Kidney glomerular epithelial cell (primary cell): ENCODE measurements around the gene SMIM9.

ENCODE experiments used
- DNase-seq: peaks from one replicate; lab custom pipeline; 2025; lab: John Stamatoyannopoulos, UW

The SMIM9 gene

DNA sequence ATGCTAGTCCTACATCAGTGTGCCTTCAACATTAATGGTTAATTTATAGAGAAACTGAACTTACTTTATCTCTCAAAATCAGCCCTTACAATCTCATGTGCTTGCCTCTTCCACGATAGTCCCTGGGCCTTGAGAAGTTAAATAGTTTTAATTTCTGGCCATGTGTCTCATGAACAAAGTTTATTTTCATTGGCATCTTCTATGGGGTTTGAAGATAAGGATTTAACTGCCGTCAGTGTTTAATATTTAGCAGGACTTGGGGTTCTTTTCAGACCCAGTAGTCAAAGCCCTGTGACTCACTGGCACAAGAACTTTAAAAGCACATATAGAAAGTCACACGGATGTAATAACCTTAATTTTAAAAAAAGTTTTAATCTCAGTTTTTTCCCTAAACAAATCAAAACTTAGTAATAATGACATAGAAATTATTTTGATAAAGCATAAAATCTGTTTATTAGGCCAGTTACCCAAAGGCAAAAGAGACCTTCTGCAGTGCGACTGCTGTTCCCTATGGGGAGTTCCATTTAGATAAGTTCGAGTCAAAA lies 19.1 kb downstream of the SMIM9 start:
- no peak for DNase-seq

DNA sequence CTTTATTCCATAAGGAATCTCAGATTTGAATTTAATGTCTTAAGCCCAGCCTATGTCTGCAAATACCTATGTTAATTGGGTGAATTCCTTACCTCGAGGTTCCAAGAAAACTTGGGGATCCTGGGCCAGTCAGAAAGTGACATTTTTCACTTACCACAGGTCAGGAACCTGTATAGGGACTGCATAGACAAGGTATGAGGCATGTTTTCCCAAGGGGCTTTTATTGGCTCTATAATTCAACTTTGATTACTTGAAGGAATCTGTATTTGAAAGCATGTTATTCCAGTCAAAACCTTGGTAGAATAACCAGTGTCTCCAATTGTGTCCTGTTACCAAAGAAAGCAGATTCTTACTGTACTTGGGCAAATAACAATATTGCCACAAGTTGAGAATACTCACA lies 20.7 kb downstream of the SMIM9 start:
- no peak for DNase-seq

DNA sequence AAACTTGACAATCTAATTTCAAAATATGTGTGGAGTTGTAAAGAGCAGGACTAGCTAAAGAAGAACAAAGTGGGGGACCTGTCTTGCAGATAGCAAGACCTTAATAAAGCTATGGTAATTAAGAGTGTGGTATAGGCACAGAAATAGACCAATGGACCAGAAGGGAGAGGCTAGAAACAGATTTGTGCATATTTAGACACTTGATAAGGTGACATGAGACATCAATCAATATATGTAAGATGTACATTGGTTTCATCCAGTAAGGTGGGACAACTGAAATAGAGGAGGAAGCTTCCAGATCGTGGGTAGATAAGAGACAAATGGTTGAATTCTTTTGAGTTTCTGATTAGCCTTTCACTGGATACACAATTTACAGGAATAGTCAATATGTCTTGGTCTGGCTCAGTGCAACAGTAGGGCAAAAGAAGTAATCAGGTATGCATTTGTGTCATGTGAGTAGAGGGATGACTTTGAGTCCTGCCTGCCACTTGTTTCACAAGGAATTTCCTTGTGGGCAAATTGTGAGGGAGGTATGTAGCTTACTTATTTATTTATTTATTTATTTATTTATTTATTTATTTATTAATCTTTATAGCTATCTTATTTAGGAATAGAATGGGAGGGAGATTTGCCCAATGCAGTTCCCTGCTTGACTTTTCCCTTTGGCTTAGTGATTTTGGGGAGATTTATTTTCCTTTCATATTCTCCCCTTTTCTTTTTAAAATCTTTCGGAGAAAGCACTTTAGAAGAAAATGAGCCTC lies 21.9 kb downstream of the SMIM9 start:
- no peak for DNase-seq

DNA sequence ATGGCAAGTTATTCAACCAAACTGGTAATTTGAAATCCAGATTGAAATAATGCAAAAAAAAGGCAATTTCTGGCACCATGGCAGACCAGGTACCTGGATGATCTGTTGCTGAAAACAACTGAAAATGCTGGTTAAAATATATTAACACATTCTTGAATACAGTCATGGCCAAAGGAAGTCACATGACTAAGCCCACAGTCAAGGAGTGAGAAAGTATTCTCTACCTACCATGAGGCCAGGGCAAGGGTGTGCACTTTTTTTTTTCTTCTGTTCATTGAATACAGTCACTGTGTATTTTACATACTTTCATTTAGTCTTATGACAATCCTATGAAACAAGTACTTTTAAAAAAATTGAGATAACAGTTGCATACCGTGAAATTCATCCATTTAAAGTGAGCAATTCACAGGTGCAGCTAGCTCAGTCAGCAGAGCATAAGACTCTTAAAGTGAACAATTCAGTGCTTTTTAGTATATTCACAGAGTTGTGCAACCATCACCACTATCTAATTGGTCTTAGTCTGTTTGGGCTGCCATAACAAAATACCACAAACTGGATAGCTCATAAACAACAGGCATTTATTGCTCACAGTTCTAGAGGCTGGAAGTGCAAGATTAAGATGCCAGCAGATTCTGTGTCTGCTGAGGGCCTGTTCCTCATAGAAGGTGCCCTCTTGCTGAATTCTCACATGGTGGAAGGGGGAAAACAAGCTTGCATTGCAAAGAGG lies 24.4 kb downstream of the SMIM9 start:
- no peak for DNase-seq

DNA sequence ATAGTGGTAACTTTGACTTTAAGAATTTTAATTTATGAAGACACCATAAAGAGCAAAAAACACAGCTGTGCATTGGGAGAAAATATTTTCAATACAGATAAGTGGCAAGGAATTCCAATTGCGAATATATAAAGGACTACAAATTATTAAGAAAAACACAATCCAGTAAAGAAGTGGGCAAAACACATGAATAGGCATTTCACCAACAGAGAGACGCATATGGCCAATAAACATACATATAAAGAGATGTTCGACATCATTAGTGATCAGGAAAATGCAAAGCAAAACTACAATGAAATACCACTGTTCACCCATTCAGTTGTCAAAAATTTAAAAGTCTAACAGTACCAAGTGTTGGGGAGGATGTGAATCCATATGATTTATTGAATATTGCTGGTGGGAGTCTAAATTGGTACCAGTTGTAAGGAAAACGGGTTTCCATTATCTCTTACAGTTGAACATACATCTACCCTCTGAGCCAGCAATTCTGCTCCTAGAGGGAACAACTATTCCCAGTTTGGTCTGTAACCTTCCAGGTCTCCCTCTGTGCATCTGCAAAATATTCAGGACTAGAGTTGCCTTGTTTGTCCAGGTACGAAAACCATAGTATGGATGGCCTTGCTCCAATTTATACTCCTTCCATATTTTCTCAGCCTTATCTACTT lies 27.5 kb downstream of the SMIM9 start:
- no peak for DNase-seq

DNA sequence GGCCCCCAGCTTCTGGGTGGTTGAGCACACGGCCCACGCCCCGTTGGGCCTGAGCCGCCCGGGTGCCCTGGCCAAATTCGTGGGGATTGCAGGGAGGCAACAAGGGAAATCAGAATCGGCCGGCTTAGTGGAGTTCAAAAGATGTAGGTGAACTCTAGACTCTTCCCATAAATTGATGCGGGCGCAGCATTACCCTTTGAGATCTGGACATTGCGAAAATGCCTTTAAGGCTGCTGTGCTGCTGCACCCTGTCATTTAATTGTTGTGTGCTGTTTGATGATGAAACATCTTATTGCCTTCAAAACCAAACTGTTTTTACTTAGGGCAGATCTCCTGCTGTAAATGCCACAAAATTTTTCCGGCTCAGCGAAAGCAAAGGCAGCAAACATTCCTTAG lies 28.8 kb downstream of the SMIM9 start:
- no peak for DNase-seq

DNA sequence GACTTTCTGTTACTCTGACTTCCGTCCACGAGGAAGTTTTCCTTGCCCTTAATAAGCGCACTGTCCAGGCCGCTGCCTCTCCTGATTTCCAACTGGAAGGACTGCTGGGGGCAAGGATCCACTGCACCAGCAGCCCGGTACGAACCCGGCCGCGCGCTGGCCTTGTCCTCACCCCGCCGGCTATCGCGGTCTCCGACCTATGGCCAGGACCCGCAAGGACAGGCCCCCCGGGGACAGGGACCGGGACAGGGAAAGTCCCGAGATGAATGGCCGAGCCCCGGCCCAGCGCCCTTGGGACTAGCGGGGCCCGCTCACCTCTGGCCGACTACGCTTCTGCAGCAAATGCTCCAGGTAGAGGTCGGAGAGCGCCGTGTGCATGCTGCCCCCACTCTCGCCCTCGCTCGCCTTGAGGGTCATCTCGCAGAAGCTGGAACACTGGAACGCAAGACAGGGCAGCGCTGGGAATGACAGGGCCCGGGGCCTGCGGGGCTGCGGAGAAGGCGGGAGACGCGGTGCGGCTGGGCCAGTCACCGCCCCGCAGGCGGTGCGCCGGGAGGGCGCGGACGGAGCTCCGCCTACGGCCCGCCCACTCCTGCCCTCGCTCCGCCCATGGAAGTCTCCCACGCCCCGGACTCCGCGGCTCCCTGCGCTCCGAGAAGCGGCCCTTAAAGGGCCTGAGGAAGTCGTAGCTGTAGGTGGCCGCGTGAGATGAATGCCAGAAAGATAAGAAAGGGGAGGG lies 29.3 kb downstream of the SMIM9 start, which contains the start of gene MPP1:
Gene MPP1 (minus strand): TSS at position 529 of the 739 bp plus-strand sequence. CDS start 112 bp downstream, at position 417.
- DNase-seq: peak; percentile 23

DNA sequence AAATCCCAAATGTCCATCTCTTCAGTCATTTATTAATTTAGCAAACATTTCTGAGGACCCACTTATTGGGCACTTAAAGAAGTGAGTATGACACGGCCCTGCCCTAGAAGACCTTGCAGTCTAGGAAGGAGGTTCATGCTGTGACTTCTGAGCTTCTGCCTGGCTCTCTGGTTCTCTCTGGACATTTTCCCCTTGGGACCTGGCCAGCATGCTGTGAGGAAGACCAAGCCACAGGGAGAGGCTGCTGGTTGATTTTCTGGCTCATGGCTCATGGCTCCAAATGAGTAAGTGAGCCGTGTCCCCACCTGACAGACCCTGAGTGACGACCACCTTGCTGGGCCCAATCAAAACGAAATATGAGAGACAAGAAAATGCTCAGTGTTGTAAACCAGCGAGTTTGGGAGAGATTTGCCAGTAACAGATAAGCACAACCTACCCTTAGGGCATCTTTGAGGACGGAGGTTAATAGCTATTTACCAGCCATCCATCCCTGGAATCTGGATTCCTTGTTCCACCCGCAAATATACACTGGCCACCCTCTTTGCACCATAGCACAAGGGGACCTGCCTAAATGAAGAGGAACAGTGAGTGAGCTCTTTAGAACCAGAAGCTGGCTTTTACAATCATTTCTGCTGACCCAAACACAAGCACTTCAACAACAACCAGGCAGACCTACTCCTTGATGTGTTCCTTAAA lies 30.1 kb downstream of the SMIM9 start:
- no peak for DNase-seq

DNA sequence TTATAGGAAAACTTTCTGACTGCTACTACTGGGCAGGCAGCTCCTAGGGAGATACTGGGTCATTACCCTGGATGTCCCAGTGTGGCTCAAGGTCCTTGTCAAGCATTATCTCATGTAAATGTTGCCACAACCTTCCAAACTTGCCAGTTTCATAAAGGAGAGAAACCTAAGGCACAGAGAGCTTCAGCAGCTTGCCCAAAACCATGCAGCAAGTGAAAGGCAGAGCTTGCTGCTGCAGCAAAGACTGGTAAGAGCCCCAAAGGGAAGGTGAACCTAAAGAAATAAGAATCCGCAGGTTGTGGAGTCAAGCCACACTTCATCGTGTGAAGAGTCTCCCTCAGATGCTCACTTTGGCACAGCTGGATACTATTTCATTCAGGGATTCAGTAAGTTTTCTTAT lies 31.5 kb downstream of the SMIM9 start:
- DNase-seq: no peak

DNA sequence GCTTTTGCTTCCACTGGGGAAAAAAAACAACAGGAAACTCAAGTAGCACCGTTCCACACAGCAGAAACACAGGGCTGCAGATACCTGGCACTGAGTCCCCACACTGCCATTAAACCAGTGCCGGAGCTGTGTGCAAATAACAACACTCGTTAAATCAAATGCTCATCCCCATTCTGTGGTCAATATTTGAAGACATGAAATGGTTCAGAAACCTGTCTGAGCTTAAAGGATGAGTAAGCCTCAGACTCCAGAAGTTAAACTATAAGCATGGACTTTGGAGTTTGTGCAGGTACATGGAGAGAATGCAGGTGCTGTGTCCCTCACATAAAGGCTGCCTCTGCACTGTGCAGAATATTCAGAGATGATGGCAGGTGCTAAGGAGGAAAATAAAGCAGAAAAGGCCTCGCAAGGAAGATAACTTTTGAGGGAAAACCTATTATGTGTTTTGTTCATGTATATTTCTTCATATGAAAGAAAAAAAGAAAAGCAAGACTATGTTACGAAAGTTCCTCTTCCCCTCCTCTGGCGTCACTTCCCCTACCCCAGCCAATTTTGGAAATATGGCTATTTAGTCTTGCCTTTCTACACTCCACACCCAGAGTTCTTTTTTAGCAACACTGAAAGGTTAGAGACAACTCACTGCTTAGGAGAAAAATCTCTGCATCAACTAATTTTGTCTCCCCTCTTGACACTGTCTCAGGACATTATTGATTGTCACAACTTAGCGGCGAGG lies 33.8 kb downstream of the SMIM9 start:
- DNase-seq: no peak

DNA sequence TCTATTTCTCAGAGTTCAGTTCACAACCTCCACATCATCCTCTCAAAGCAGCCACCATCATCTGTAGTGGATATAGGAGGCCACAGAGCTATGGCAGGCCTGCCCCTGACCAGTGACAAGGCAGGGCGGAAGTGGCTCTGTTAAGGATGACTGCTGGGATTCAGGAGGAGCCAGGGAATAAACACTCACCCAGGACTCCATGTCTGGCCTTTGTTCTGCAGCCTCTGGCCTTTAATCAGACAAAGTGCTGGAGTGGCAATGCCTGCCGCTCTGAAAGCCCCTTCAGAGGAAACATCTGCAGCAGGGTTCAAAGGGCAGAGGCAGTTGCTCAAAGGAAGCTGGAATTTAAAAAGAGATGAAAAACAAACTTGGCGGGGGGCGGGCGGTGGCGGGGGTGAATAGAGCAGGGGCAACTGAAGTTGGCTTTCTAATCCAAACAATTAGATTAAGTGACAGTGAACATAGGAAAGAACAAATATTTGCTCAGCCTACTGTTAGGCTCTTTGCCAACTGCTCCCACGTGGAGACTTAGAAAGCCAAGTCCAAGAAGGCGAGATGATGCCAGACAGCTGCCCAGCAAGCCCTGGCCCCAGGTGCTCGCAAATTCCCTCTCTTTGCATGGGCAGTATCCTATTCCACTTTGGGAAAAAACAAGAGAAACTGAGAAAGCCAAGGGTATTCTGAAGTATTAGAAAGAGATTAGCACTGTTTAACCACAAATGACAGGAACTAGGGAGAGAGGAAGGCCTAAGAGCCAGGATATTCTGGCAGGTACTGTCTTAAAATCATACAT lies 34.7 kb downstream of the SMIM9 start:
- no peak for DNase-seq

DNA sequence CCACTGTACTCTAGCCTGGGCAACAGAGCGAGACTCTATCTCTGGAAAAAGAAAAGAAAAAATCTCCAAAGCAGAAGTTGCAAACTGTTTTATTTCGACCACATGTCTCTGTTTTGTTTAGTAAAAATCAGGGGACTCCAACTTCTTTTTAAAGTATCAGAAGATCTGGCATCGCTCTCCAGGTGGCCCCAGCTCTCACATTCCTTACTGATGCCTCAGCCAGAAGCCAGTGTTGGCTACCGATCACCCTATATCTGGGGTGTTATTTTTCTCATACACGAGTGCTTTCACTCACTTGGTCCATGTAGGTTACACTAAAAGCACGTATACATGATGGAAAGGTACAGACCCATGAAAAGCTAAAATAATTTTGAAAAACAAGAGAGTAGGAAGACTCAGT lies 37.5 kb downstream of the SMIM9 start:
- no peak for DNase-seq

DNA sequence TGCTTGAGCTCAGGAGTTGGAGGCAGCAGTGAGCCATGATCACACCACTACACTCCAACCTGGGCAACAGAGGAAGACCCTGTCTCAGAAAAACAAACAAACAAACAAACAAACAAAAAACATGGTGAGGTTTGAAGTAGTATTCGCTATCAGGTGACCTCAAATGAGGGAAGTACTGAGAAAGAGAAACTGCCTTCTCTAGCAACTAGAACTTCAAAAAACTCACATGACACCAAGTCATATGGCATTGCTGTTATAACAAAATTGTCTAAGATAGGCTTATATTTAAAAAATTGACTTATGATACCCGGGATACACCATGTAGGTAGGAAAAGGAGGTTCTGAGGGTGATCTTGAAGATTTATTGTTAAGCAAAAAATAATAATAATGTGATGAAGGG lies 39.4 kb downstream of the SMIM9 start:
- DNase-seq: no peak

DNA sequence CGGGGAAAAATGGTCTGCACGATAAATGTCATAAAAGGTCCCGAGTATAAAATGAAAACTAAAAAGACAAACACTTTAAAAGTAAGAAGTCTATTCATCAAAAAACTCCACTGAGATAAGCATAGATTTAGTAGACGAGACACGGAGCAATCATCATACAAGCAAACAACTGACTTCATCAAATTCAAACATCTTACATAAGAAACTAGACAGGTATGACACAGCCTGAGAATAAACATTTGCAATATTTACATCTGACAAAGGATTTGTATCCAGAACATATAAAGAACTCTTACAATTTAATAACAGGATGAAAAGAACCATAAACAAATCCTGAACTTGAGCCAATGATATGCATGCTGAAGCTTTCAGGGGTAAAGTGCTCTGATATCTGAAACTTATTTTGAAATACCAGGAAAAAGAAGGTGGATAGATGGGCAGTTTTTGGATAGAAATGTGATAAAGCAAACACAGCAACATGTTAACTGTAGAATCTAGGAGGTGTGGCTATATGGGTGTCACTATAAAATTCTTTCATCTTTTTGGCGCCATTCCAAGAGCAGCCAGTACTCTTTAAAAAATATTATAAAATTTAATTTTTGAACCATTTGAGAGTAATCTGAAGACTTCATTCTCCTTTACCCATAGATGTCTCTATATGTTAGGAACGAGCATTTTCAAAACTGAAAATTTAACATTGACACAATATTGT lies 41.2 kb downstream of the SMIM9 start:
- DNase-seq: no peak

DNA sequence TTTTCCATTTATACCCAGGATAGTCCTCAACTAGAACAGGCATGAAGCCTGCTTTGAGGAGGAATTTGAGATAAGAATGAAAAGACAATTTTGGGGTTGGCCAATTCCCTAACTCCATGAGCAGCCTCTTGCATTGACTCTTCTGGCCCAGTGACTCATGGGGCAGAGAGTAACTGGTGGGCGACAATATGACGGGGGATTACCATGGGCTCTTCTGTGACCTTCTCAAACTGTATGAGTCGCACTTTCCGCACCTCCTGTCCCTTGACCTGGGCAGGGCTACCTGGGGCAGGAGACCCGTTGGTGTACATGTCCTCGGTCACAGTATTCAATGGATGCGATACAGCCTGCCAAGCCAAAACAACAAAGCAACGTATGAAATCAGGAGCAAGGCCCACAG lies 42.5 kb downstream of the SMIM9 start:
- no peak for DNase-seq

DNA sequence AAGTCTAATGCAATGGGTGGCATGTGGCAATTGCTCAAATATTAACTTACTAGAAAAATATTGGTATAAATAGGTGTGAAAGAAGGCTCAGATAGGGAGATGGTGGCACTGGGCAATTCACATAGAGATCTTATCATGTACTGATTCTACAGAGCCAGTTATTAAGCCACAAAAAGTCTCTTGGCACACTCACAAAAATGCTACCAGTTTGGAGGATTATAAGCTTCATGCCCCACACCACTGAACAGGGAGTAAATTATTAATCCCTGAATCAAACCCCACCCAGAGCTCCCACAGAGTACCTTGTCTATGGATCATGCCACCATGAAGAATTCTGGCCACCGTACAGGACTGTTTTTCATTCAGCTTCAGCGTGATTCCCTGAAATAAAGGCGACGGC lies 43.0 kb downstream of the SMIM9 start:
- no peak for DNase-seq

DNA sequence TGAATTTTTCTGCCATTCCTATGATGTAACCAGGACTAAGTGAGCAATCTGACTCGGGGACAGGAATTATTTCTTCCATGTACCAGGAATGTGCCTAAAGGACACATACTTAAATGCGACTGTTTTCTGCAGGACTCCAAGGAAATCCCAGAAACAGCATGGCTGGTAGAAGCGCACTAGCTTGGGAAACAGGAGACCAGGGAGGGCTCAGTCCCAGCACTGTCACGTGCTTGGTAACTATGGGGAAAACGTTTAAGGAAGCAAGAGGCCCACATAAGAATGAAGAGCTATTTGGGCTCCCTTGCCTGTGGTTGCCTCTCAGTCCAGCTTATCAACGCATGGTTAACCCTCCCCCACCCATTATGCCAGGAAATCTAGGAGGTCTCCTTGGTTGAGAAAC lies 48.7 kb downstream of the SMIM9 start:
- DNase-seq: no peak

DNA sequence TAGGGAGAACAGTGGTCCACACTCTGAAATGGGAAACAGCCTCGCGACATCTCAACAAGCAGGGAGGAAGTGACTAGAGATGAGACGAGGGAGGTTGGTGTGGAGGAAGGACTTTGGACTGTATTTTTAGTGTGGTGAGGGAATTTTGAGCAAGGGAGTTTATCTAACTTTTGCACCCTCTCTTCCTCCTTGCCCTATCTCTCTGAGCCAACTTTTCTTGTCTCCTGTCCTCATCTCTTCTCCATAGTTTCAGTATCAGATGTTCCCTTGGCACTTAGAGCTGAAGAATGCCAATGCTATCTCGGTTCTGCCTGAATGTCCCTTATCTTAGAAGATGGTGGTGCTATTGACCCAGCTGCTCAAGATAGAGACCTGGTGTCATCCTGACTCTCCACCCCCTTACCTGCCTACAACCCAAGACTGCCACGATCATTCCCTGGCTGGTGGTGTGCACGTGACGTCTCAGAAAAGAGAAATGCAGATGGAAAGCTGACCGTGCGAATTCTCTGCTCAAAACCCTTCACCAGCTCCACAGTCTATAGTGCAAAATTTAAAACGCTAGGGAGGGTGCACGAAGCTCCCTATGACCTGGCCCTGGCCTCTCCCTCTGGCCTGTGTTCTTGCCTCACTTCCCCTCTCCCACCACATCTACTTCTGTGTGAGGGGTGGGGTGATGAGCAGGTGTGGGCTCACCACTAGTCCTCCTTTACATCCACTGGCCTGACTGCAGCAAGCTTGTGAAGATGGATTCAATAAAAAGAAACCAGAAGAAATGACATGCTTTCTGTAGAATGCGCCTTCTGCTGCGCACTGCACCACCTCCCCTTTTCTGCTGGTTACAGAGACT lies 50.1 kb downstream of the SMIM9 start:
- no peak for DNase-seq
